NCI-H1694 treated with DMSO at 0.1 percent for 48 hours (cell line): ENCODE results near the gene GSTT2B.
"Not testable (repeated sequence)": the region's sequence is repeated elsewhere in the genome, so short reads cannot be mapped to it uniquely, and the experiment has no call there.

Source experiments
- DNase-seq: peaks from one replicate; lab custom pipeline; 2025; lab: John Stamatoyannopoulos, UW

The GSTT2B gene

GRCh38 chr22:23961084-23961771 is at the start of gene GSTT2B:
Gene GSTT2B, minus strand, starts transcription at chr22:23961195. Its CDS starts 64 bp downstream, at chr22:23961131.
- not testable (repeated sequence) for DNase-seq

GRCh38 chr22:24010018-24010391 is 49.0 kb upstream of the GSTT2B start:
- DNase-seq = no peak

- DNase-seq = no peak
Observed at GRCh38 chr22:24009227-24010017, 48.4 kb upstream of the GSTT2B start.

- no peak for DNase-seq
Observed at GRCh38 chr22:24008381-24009226, 47.6 kb upstream of the GSTT2B start.

GRCh38 chr22:24008022-24008283 is 47.0 kb upstream of the GSTT2B start:
- DNase-seq = no peak

GRCh38 chr22:24007253-24008021 is 46.4 kb upstream of the GSTT2B start:
- no peak for DNase-seq

- no peak for DNase-seq
Observed at GRCh38 chr22:24006914-24007214, 45.9 kb upstream of the GSTT2B start.

- no peak for DNase-seq
Observed at GRCh38 chr22:24006207-24006913, 45.4 kb upstream of the GSTT2B start.

- no peak for DNase-seq
Observed at GRCh38 chr22:24005201-24005600, 44.2 kb upstream of the GSTT2B start, which contains the start of gene GSTT4. Gene GSTT4, minus strand, starts transcription at chr22:24005453. Its CDS starts 97 bp downstream, at chr22:24005356.

- no peak for DNase-seq
Observed at GRCh38 chr22:24003887-24004286, 42.9 kb upstream of the GSTT2B start.

- DNase-seq = no peak
Observed at GRCh38 chr22:24002851-24003250, 41.9 kb upstream of the GSTT2B start.

- DNase-seq = no peak
Observed at GRCh38 chr22:24002272-24002671, 41.3 kb upstream of the GSTT2B start.

- no peak for DNase-seq
Observed at GRCh38 chr22:24001314-24001713, 40.3 kb upstream of the GSTT2B start.

- not testable (repeated sequence) for DNase-seq
Observed at GRCh38 chr22:23999779-24000178, 38.8 kb upstream of the GSTT2B start.

GRCh38 chr22:23997092-23997491 is 36.1 kb upstream of the GSTT2B start:
- DNase-seq = no peak

GRCh38 chr22:23993581-23994177 is 32.7 kb upstream of the GSTT2B start:
- DNase-seq = not testable (repeated sequence)

- not testable (repeated sequence) for DNase-seq
Observed at GRCh38 chr22:23993080-23993479, 32.1 kb upstream of the GSTT2B start.

GRCh38 chr22:23989583-23990244 is 28.7 kb upstream of the GSTT2B start:
- not testable (repeated sequence) for DNase-seq

GRCh38 chr22:23986538-23987178 is 25.7 kb upstream of the GSTT2B start:
- not testable (repeated sequence) for DNase-seq

- not testable (repeated sequence) for DNase-seq
Observed at GRCh38 chr22:23986089-23986488, 25.1 kb upstream of the GSTT2B start.
